ENCODE measurements around the gene UBAC2.

Gene UBAC2

DNA sequence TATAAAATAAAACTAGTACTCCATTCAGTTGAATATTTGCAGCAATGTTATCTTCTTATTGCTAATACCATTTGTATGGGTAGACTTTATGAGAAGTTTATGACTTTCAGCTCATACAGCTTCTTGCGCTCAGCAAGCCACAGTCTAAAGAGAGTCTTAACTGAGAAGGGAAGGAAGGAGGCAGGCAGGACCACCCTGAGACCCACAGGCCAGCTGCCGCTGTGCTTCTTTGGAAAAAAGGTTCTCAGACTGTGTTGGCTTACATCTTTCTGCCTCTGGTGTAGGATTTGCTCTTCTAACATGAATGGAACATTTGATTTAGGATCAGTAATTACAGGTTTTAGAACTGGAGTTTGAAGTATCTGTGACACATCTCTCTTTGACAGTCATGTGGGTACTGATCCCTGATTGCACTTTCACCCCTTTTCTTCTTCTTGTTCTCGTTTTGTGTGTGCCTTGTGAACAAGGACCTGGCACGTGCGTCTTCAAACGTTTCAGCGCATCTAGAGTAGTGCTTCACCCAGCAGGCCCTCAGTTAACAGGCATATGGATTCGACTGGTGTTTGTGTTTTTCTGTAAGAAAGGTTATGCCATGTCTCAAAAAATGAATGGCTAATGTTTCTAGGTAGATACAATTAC, 64.6 kb downstream of the UBAC2 start:
- Histone ChIP-seq H3K27me3 (no peaks in the 10 kb centered on the region), H3K9me3 (no peaks in the 10 kb centered on the region), H3K4me3 (ENCODE audit: low read depth, low read length) (no peak overlapping the region), H3K4me1 (no peaks in the 10 kb centered on the region), H3K36me3 (no peaks in the 10 kb centered on the region)
- no peak for DNase-seq
- TF ChIP-seq, protein P1, sequence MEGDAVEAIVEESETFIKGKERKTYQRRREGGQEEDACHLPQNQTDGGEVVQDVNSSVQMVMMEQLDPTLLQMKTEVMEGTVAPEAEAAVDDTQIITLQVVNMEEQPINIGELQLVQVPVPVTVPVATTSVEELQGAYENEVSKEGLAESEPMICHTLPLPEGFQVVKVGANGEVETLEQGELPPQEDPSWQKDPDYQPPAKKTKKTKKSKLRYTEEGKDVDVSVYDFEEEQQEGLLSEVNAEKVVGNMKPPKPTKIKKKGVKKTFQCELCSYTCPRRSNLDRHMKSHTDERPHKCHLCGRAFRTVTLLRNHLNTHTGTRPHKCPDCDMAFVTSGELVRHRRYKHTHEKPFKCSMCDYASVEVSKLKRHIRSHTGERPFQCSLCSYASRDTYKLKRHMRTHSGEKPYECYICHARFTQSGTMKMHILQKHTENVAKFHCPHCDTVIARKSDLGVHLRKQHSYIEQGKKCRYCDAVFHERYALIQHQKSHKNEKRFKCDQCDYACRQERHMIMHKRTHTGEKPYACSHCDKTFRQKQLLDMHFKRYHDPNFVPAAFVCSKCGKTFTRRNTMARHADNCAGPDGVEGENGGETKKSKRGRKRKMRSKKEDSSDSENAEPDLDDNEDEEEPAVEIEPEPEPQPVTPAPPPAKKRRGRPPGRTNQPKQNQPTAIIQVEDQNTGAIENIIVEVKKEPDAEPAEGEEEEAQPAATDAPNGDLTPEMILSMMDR (IDR thresholded peaks at IDR 0.05; ENCODE audit: low read depth, low read length), result no peak

GRCh38 chr13:99265821-99266426, 65.3 kb downstream of the UBAC2 start:
- DNase-seq, result peak; percentile 22
- H3K9me3 ChIP-seq, result no peaks in the 10 kb centered on the region
- TF ChIP-seq, protein P1 (IDR thresholded peaks at IDR 0.05; ENCODE audit: low read depth, low read length), result peak; percentile 71
- no peaks in the 10 kb centered on the region for H3K27me3 ChIP-seq
- H3K4me3 ChIP-seq (ENCODE audit: low read depth, low read length), result no peak overlapping the region
- no peaks in the 10 kb centered on the region for H3K4me1 ChIP-seq
- H3K36me3 ChIP-seq, result no peaks in the 10 kb centered on the region

- no peaks in the 10 kb centered on the region for H3K4me1 ChIP-seq
- H3K36me3 ChIP-seq, result no peaks in the 10 kb centered on the region
- DNase-seq, result no peak
- no peak overlapping the region for H3K4me3 ChIP-seq (ENCODE audit: low read depth, low read length)
- no peaks in the 10 kb centered on the region for H3K9me3 ChIP-seq
- no peaks in the 10 kb centered on the region for H3K27me3 ChIP-seq
- TF ChIP-seq, protein P1 (IDR thresholded peaks at IDR 0.05; ENCODE audit: low read depth, low read length), result no peak
These were observed 66.2 kb downstream of the UBAC2 start for GRCh38 chr13:99266827-99267226.

- Histone ChIP-seq H3K36me3 (no peaks in the 10 kb centered on the region), H3K9me3 (no peaks in the 10 kb centered on the region), H3K27me3 (no peaks in the 10 kb centered on the region), H3K4me3 (ENCODE audit: low read depth, low read length) (no peak overlapping the region), H3K4me1 (no peaks in the 10 kb centered on the region)
- TF ChIP-seq, protein P1 (IDR thresholded peaks at IDR 0.05; ENCODE audit: low read depth, low read length), result no peak
- DNase-seq, result no peak
These were observed 67.3 kb downstream of the UBAC2 start for GRCh38 chr13:99267927-99268326.

GRCh38 chr13:99268822-99269221, 68.2 kb downstream of the UBAC2 start:
- H3K36me3 ChIP-seq, result no peaks in the 10 kb centered on the region
- no peak for DNase-seq
- no peaks in the 10 kb centered on the region for H3K4me1 ChIP-seq
- no peaks in the 10 kb centered on the region for H3K27me3 ChIP-seq
- H3K4me3 ChIP-seq (ENCODE audit: low read depth, low read length), result no peak overlapping the region
- no peaks in the 10 kb centered on the region for H3K9me3 ChIP-seq
- TF ChIP-seq, protein P1 (IDR thresholded peaks at IDR 0.05; ENCODE audit: low read depth, low read length), result no peak

GRCh38 chr13:99269627-99270241, 69.1 kb downstream of the UBAC2 start:
- Histone ChIP-seq H3K4me1 (no peaks in the 10 kb centered on the region), H3K27me3 (no peaks in the 10 kb centered on the region), H3K4me3 (ENCODE audit: low read depth, low read length) (no peak overlapping the region), H3K9me3 (no peaks in the 10 kb centered on the region), H3K36me3 (peaks cover under 1% of the 10 kb centered on the region; the same call in 1 of the 2 replicates)
- TF ChIP-seq, protein P1 (IDR thresholded peaks at IDR 0.05; ENCODE audit: low read depth, low read length), result peak; percentile 70
- DNase-seq, result no peak
